Caco-2 (cell line): Measurements from ENCODE around the gene XPO1. TPM values are rescaled to one million over a fixed set of nuclear protein-coding genes. Genes with fewer than 3 reads are reported as not detected.

Source experiments
- BruUV-seq: library from RNA; stranded (reverse); fragments of 400-500 nt; replicated peaks from 2 replicates; lab custom pipeline; 2021; lab: Mats Ljungman, UMichigan
- CTCF ChIA-PET: fragments of 300-600 bp; sonication (Branson Sonifier 250); formaldehyde crosslinking; loops from one replicate; lab custom pipeline; 2022; ENCODE audit warnings: antibody characterized with exemption; lab: Charles Lee
- POLR2A ChIA-PET: fragments of 300-600 bp; sonication (Branson Sonifier 250); formaldehyde crosslinking; loops from one replicate; lab custom pipeline; 2022; ENCODE audit warnings: antibody characterized with exemption; lab: Charles Lee
- DNase-seq, 2 experiments: peaks; one replicate each; pipeline versions ENCODE4 v3.0.0 to v3.0.0-alpha.2; 2020 to 2022
- H3K27me3 ChIP-seq: replicated peaks from 2 replicates; pipeline ENCODE4 v1.6.0; 2011; ENCODE audit warnings: low read length; ENCODE audit not compliant: control insufficient read depth, insufficient read depth
- H3K36me3 ChIP-seq: 2 replicates; pipeline ENCODE4 v1.5.1; 2011; ENCODE audit warnings: low read length; ENCODE audit not compliant: control insufficient read depth, insufficient read depth
- H3K4me1 ChIP-seq: fragments of 250-450 bp; sonication (Bioruptor Pico); 2 replicates; pipeline ENCODE4 v1.5.1; 2020; ENCODE audit warnings: mild to moderate bottlenecking
- H3K4me3 ChIP-seq: 2 replicates; pipeline ENCODE4 v1.5.1; 2011; ENCODE audit warnings: low read depth, mild to moderate bottlenecking, control low read depth, low read length
- H3K9me3 ChIP-seq: fragments of 250-450 bp; sonication (Bioruptor Pico); 2 replicates; pipeline ENCODE4 v1.5.1; 2020; ENCODE audit warnings: mild to moderate bottlenecking, moderate library complexity
- H3K27ac Mint-ChIP-seq: one replicate; pipeline ENCODE4 v1.8.0; 2022; ENCODE audit warnings: mixed read lengths; ENCODE audit not compliant: unreplicated experiment
- H3K27me3 Mint-ChIP-seq: one replicate; pipeline ENCODE4 v1.8.0; 2022; ENCODE audit warnings: mixed read lengths; ENCODE audit not compliant: insufficient read depth, unreplicated experiment
- H3K36me3 Mint-ChIP-seq: one replicate; pipeline ENCODE4 v1.8.0; 2022; ENCODE audit warnings: mild to moderate bottlenecking, mixed read lengths; ENCODE audit not compliant: insufficient read depth, unreplicated experiment
- H3K4me1 Mint-ChIP-seq: one replicate; pipeline ENCODE4 v1.8.0; 2022; ENCODE audit warnings: low read depth, mixed read lengths; ENCODE audit not compliant: unreplicated experiment
- H3K4me3 Mint-ChIP-seq: one replicate; pipeline ENCODE4 v1.8.0; 2022; ENCODE audit warnings: mild to moderate bottlenecking, moderate library complexity, mixed read lengths; ENCODE audit not compliant: unreplicated experiment
- H3K9me3 Mint-ChIP-seq: one replicate; pipeline ENCODE4 v1.8.0; 2022; ENCODE audit warnings: mixed read lengths; ENCODE audit not compliant: unreplicated experiment
- CTCF ChIP-seq, 2 experiments: fragments of 200-600 bp in 1 of 2; IDR thresholded peaks; 1 replicate in 1 of 2; 2 replicates in 1 of 2; pipeline versions ENCODE4 v1.5.1 to v1.8.0; 2011 to 2022; ENCODE audit warnings: antibody characterized with exemption in 1 of 2, control low read depth in 1 of 2, inconsistent platforms in 1 of 2, low read depth in 1 of 2, low read length in 1 of 2, mild to moderate bottlenecking in 1 of 2, moderate library complexity in 1 of 2; ENCODE audit not compliant: insufficient read depth in 1 of 2, severe bottlenecking in 1 of 2, unreplicated experiment in 1 of 2
- intact Hi-C: fragments of 100-400 bp; cut with micrococcal nuclease; formaldehyde crosslinking; loops from one replicate; pipeline ENCODE4 v1.10.0; 2022; ENCODE audit not compliant: unreplicated experiment
- total RNA-seq: library from RNA; stranded (reverse); gene quantifications from 2 replicates; pipeline ENCODE4 v1.2.3, GENCODE V29; 2022

The XPO1 gene
- total RNA-seq, 1 experiment from 2014 or later = 218 TPM

- Mint-ChIP-seq H3K4me1 (peaks cover 8% of the 10 kb centered on the region), H3K27ac (no peak overlapping the region), H3K27me3 (no peaks in the 10 kb centered on the region), H3K36me3 (peaks cover 50% of the 10 kb centered on the region), H3K9me3 (no peaks in the 10 kb centered on the region), H3K4me3 (no peak overlapping the region)
- no peaks in the 10 kb centered on the region for H3K27me3 ChIP-seq
- no TSS peak for BruUV-seq
- DNase-seq = no peak
- intact Hi-C loops = no loop called here
- POLR2A ChIA-PET = no interaction called here
- no peak overlapping the region for H3K4me3 ChIP-seq
- no peaks in the 10 kb centered on the region for H3K9me3 ChIP-seq
- CTCF ChIA-PET = no interaction called here
- H3K4me1 ChIP-seq = peaks cover 17% of the 10 kb centered on the region
- no peaks in the 10 kb centered on the region for H3K36me3 ChIP-seq
- TF ChIP-seq CTCF (IDR thresholded peaks at IDR 0.05; ENCODE audit: insufficient read depth in 1 of 2, low read depth in 1 of 2, low read length in 1 of 2, severe bottlenecking in 1 of 2, unreplicated experiment in 1 of 2) = no peak
Observed at GRCh38 chr2:61465045-61465444, 73.1 kb downstream of the XPO1 start.

GRCh38 chr2:61463769-61464475, 74.2 kb downstream of the XPO1 start:
- Histone ChIP-seq H3K4me1 (peaks cover 16% of the 10 kb centered on the region), H3K4me3 (no peak overlapping the region), H3K36me3 (no peaks in the 10 kb centered on the region), H3K9me3 (no peaks in the 10 kb centered on the region), H3K27me3 (no peaks in the 10 kb centered on the region)
- intact Hi-C loops = no loop called here
- ChIA-PET POLR2A (no interaction called here), CTCF (no interaction called here)
- Mint-ChIP-seq H3K4me3 (no peak overlapping the region), H3K27ac (no peak overlapping the region), H3K27me3 (no peaks in the 10 kb centered on the region), H3K9me3 (no peaks in the 10 kb centered on the region), H3K4me1 (peaks cover 8% of the 10 kb centered on the region), H3K36me3 (peaks cover 53% of the 10 kb centered on the region)
- no TSS peak for BruUV-seq
- no peak for TF ChIP-seq CTCF (IDR thresholded peaks at IDR 0.05; ENCODE audit: insufficient read depth in 1 of 2, low read depth in 1 of 2, low read length in 1 of 2, severe bottlenecking in 1 of 2, unreplicated experiment in 1 of 2)
- DNase-seq = no peak

GRCh38 chr2:61461404-61461803, 76.8 kb downstream of the XPO1 start:
- no TSS peak for BruUV-seq
- intact Hi-C loops = no loop called here

More at GRCh38 chr2:61461404-61461803, 76.8 kb downstream of the XPO1 start:
- H3K4me3 ChIP-seq = no peak overlapping the region
- ChIA-PET POLR2A (no interaction called here), CTCF (no interaction called here)
- H3K4me1 ChIP-seq = peaks cover 5% of the 10 kb centered on the region; the same call in 1 of the 2 replicates
- Mint-ChIP-seq H3K4me1 (peaks cover 8% of the 10 kb centered on the region), H3K36me3 (peaks cover 48% of the 10 kb centered on the region), H3K9me3 (no peaks in the 10 kb centered on the region), H3K27ac (no peak overlapping the region), H3K27me3 (no peaks in the 10 kb centered on the region), H3K4me3 (no peak overlapping the region)
- H3K9me3 ChIP-seq = no peaks in the 10 kb centered on the region
- no peak for TF ChIP-seq CTCF (IDR thresholded peaks at IDR 0.05; ENCODE audit: insufficient read depth in 1 of 2, low read depth in 1 of 2, low read length in 1 of 2, severe bottlenecking in 1 of 2, unreplicated experiment in 1 of 2)
- no peaks in the 10 kb centered on the region for H3K27me3 ChIP-seq
- DNase-seq = no peak
- H3K36me3 ChIP-seq = no peaks in the 10 kb centered on the region
